Measurements from ENCODE around the gene S100G. TPM values are rescaled to one million over a fixed set of nuclear protein-coding genes. Genes with fewer than 3 reads are reported as not detected.
"Not testable (repeated sequence)": the region's sequence is repeated elsewhere in the genome, so short reads cannot be mapped to it uniquely, and the experiment has no call there.

The S100G gene
- total RNA-seq, 4 donors from 2014 or later = not detected

GRCh38 chrX:16610121-16610621, 39.8 kb upstream of the S100G start:
- Histone ChIP-seq H3K27me3 (no peaks in the 10 kb centered on the region), H3K27ac (no peak overlapping the region), H3K4me3 (no peak overlapping the region), H3K9me3 (no peaks in the 10 kb centered on the region), H3K4me1 (no peaks in the 10 kb centered on the region), H3K36me3 (no peaks in the 10 kb centered on the region)
- TF ChIP-seq CTCF (IDR thresholded peaks at IDR 0.05) (no peak), POLR2A (IDR thresholded peaks at IDR 0.05) (no peak)
- DNase-seq = no peak

- H3K4me1 ChIP-seq, H3K27me3 ChIP-seq, H3K4me3 ChIP-seq, DNase-seq, H3K27ac ChIP-seq, H3K36me3 ChIP-seq, H3K9me3 ChIP-seq: not testable (repeated sequence)
Observed at GRCh38 chrX:16610654-16611053, 39.3 kb upstream of the S100G start.

GRCh38 chrX:16612257-16612897, 37.6 kb upstream of the S100G start:
- no peaks in the 10 kb centered on the region for H3K27me3 ChIP-seq

GRCh38 chrX:16617382-16617781, 32.6 kb upstream of the S100G start:
- Histone ChIP-seq H3K4me1 (no peaks in the 10 kb centered on the region), H3K4me3 (no peak overlapping the region), H3K9me3 (no peaks in the 10 kb centered on the region), H3K27me3 (no peaks in the 10 kb centered on the region), H3K36me3 (peaks cover 0 to 9% (median 0%) of the 10 kb centered on the region in 3 donors), H3K27ac (no peak overlapping the region)
- DNase-seq = no peak
- TF ChIP-seq POLR2A (IDR thresholded peaks at IDR 0.05) (no peak), CTCF (IDR thresholded peaks at IDR 0.05) (no peak)

More at GRCh38 chrX:16612257-16612897, 37.6 kb upstream of the S100G start:
- DNase-seq = no peak
- H3K27ac ChIP-seq = no peak overlapping the region
- no peaks in the 10 kb centered on the region for H3K4me1 ChIP-seq
- no peaks in the 10 kb centered on the region for H3K9me3 ChIP-seq
- no peak overlapping the region for H3K4me3 ChIP-seq
- H3K36me3 ChIP-seq = peaks cover 0 to 9% (median 0%) of the 10 kb centered on the region in 3 donors
- TF ChIP-seq POLR2A (IDR thresholded peaks at IDR 0.05) (no peak), CTCF (IDR thresholded peaks at IDR 0.05) (no peak)

GRCh38 chrX:16618422-16618821, 31.5 kb upstream of the S100G start:
- H3K4me3 ChIP-seq = no peak overlapping the region
- H3K4me1 ChIP-seq = no peaks in the 10 kb centered on the region
- no peak for DNase-seq
- TF ChIP-seq CTCF (IDR thresholded peaks at IDR 0.05) = no peak
- no peak for TF ChIP-seq POLR2A (IDR thresholded peaks at IDR 0.05)
- H3K36me3 ChIP-seq = peaks cover 0 to 9% (median 0%) of the 10 kb centered on the region in 3 donors
- no peaks in the 10 kb centered on the region for H3K9me3 ChIP-seq
- H3K27me3 ChIP-seq = no peaks in the 10 kb centered on the region
- no peak overlapping the region for H3K27ac ChIP-seq

GRCh38 chrX:16619024-16619423, 30.9 kb upstream of the S100G start:
- TF ChIP-seq POLR2A (IDR thresholded peaks at IDR 0.05) (no peak), CTCF (IDR thresholded peaks at IDR 0.05) (no peak)
- no peaks in the 10 kb centered on the region for H3K27me3 ChIP-seq
- DNase-seq = no peak
- H3K36me3 ChIP-seq = peaks cover 0 to 9% (median 0%) of the 10 kb centered on the region in 3 donors
- H3K4me3 ChIP-seq = no peak overlapping the region
- H3K4me1 ChIP-seq = no peaks in the 10 kb centered on the region
- H3K9me3 ChIP-seq = no peaks in the 10 kb centered on the region
- H3K27ac ChIP-seq = no peak overlapping the region

- not testable (repeated sequence) for DNase-seq, H3K27ac ChIP-seq
Observed at GRCh38 chrX:16628511-16628910, 21.4 kb upstream of the S100G start.

More at GRCh38 chrX:16628511-16628910, 21.4 kb upstream of the S100G start:
- H3K4me3 ChIP-seq, H3K27me3 ChIP-seq, H3K9me3 ChIP-seq, H3K4me1 ChIP-seq, H3K36me3 ChIP-seq: not testable (repeated sequence)

All from Peyer's patch (tissue), 4 donors.